ENCODE data around the gene FOXO3.

FOXO3 gene

DNA sequence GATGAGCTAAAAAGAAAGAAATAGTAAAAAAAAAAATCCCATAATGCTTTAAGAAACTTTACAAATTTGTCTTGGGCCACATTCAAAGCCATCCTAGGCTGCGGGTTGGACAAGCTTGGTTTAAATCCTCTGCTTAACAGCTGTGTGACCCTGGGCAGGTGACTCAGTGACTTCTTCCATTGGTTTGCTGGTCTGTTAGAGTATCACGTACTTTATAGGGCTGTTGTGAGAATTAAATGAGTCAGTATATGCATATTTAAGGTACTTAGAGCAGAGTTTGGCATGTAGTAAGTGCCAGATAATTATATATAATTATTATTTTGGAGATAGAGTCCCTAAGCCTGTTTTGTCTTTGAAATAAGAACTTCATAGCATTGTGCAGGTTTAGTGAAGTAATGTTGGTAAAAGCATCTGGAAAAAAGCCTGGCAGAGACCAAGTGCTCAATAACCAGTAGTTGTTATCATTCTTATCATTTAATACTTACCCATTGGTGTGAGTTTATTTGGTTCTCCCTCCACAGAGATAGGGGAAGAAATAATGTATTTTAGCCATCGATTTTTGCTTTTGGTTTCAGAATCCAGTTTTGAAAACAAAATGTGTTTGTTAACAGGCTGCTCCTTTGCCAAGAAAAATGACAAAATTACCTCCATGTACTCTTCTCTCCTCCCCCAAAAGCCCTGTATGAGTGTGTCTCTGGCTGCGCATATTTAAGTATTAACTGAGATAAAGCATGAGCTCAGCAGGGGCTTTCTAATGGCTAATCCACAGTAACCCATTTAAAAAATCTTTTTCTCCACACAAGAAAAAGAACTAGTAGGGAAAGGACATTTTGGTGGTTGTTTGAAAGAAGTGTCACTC lies 67.2 kb downstream of the FOXO3 start:
- no peak for DNase-seq (ENCODE audit: low read depth in 2 of 2)

DNA sequence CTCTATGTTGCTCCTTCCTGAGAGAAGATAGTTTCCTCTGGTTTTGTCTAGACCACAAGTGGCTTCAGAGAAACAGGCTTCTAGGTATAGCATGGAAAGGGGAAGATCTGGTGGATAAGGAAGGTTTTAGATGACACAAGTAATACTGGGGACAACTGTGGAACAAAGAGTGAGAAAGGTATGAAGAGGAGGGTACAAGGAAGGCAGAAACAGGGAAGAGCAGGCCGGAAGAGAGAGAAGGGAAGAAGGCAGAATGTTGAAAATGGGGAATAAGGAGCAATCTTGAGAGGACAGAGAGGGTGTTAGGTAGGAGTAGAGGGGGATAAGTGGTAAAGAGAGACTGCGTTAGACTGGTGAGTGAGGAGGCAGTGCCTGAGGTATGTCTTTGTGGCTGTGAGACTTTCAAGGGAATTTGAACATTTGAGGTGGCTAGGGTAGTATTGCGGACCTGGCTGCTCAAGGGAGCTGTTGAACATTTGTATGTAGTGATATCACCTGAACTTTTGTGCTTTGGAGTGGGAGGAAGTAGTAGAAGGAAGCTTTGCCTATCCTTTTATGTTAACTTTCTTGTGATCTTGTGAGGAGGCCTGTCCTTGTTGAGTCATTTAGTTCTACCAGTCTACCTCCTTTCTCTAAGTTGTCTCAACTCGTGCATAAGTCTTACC lies 69.5 kb downstream of the FOXO3 start:
- no peak for DNase-seq (ENCODE audit: low read depth in 2 of 2)

DNA sequence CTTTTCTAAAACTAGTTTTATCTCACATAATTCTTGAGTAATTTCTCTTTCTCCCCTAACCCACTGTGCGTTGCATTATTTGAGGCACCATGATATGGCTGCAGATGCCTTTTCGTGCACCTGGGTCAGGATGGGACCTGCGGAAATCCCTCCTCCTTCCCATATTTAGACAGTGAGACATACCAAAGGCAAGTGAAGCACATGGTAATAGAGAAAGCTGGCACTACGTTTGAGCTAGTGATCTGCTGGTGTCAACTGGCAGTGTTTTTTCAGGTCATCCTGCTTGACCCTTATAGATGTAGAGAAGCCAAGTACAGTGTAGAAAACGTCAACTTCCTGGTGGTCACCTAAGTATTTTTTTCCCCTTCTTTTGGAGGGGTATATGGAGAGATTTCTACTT lies 71.7 kb downstream of the FOXO3 start:
- DNase-seq (ENCODE audit: low read depth in 2 of 2), result no peak

DNA sequence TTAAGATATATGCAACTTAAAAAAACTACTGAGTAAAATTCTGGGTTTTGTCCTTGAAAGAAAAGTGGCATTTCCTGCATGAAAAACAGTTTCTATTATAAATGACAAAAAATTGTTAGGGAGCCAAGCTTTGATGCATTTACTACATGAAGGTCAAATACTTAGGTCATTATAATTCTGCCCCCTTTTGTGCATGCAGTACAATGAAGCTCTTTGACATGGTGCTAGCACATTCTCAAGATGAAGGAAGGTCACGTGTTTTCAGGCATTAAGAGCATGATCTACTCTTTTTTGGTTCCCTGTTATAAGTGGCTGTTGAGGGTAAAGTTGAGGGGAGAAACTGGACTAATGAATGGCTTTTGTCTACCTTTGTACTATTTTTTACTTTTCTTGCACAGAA lies 72.7 kb downstream of the FOXO3 start:
- DNase-seq (ENCODE audit: low read depth in 2 of 2), result no peak

DNA sequence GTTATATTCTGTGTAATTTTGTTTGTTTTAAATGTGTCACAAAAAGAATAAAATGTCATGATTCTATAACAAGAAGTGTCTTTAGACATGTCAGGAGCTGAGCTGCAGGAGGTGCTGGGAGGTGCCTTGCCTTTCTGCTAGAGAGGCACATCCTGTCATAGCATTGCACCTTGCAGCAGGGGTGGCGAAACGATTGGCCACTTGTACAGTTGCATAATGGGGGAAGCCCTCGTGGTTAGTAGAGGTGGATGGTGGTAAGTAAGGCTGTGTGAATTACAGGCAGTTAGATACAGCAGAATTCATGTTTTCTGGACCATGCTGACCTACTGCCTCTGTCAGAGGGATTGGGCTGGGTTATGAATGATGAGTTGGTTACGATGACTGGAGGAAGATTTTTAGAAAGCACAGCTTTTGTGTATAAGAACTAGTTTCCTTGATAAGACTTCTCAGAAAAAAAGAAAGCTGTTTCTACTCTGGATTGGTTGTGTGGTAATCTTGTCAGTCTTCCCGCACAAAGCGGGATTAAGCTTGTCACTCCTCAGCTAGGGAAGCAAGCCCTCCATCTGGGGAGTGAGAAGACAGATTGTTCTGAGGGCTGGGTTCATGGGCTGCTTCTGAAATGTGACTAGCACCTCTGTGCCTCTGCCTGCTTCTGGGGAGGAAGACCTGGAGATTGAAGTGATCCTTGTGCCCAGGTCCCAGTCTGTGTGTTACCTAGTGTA lies 74.9 kb downstream of the FOXO3 start:
- peak; percentile 6 to 22 for DNase-seq (ENCODE audit: low read depth in 2 of 2)

DNA sequence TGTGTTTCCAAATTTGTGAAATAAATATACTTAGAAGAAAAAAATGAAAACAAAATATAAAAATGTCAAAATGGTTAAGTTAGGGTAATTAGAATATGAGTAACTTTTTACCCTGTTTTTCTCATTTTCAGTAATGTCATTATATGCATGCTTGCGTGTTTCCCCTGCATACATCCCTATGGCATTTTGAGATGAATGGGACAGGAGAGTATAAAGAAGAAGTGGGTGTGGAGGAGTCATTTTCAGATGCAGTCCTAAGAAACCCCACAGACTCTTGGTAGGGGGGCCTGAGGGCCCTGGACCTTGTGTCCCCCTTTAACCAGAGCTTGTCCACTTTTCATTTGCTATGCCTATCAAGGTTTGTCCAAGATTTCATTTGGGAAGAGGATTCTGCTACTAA lies 77.2 kb downstream of the FOXO3 start:
- DNase-seq (ENCODE audit: low read depth in 2 of 2), result no peak

DNA sequence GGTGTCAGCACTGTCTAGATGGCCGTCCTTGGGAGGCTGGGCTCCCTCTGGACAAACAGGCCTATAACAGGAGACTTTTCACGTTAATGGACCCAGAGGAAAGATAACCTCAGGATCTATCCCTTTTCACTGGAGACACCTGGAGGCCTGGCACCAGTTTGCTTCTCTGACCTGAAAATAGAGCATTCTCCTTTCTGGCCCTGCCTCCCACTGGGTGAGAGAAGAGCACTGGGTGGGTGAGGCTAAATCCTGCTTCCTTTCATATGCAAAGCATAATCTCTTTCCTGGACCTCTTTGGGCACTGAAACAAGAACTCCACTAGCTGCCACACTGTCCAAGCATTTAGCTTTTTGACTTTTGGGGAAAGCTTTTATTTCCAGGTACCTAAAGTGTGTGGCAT lies 78.3 kb downstream of the FOXO3 start:
- DNase-seq (ENCODE audit: low read depth in 2 of 2), result no peak

DNA sequence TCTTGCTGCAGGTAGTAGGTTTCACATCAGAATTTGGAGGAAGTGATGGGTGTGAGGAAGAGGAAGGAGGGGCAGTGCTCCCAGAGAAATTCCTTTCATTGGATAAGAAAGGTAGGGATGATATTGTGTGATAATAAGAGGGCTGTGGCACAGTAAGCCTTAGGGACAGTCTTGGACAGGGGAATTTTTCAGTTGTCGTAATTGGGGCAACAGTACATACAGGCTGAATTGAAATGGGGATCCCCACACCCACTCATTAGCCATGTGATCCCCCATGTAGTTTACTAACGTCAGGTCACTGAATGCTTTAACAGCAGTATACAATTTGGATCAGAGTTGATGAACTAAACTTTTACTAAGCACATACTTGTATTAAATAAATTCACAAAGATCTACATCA lies 79.4 kb downstream of the FOXO3 start:
- DNase-seq (ENCODE audit: low read depth in 2 of 2), result no peak

DNA sequence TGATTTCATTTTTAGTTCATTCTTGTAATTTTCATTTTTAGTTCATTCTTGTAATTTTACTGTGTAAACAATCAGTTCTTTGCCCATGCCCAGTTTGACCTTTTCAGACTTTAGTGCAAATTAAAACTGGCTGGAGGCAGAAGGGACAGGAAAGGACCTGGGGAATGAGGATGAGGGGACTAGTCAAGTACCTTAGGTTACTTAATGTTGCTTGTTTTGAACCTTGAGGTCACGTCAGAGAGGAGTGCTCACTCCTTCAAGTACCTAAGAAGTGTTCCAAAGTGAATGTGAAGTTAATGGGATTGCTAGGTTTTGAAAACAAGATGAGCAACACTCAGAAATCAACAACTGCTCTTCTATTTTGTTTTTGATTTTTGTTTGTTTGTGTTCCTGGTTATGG lies 82.5 kb downstream of the FOXO3 start:
- no peak for DNase-seq (ENCODE audit: low read depth in 2 of 2)

DNA sequence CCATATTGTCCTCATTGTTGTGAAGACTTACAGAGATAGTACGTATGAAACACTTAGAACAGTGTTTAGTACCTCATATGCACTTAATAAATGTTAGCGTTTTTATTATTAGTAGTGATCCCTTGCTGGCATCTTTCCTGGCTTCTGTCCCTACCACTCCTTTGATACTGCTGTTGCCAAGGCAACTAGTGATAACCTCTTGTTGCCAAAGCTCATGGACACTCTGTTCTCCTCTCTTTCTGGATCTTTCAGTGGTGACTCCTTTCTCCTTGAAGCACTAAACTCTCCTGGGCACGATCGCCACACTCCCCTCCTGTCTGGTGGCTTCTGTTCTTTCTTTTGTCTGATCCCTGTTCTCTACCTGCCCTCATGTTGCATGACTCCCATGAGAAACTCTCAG lies 83.5 kb downstream of the FOXO3 start:
- DNase-seq (ENCODE audit: low read depth in 2 of 2), result no peak

DNA sequence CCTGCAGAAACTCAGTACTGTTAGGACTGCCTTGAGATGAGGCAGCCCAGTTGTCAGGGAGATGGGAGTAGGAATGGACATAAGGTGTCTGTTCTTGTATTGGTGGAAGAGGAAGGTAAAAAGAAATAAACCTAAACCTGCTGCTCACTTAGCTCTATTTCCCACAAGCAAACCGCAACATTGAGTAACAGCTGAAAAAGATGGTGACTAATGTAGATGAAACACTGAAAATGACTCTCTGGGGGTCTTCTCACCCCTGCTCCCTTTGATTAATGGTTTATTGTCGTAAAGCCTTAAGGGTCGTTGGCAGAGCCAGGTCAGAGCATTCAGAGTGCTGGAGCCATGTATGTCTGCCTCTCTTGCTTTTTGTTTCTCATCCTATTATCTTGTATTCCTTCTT lies 87.5 kb downstream of the FOXO3 start:
- DNase-seq (ENCODE audit: low read depth in 2 of 2), result no peak

DNA sequence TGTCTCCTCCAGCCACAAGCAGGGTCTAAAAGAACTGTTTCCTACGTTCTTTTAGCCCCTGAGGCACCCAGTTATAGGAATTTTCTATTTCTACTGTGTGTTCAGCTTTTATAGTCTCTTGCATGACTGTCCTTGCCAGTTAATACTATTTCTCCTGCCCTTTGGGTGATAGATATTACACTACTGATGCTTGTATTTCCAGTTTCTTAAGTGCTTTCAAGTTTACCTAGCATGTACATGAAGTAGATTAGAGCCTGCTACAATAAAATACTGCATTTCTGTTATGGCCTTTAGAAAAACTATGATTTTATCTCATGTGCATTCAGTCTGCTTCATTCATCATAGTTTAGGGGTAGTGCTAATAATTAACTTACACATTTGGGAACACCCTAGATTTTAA lies 89.6 kb downstream of the FOXO3 start:
- DNase-seq (ENCODE audit: low read depth in 2 of 2), result no peak

DNA sequence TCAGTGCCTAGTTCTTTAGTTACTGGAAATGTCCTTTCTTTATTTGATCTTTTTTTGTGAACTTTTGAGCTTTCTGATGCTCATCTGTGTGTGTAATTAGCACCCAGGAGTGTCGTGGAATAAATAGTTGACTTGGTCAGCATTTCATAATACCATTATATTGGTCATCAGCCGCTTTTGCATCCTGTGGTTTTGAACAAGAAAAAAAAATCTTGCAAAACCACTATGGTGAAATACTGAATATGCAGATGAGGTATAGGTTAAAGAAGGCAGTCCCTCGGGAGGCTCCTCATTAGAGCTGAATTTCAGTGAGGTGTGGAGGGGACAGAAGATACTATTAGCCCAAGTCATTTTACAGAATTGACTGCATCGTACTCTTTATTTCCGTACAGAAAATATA lies 90.1 kb downstream of the FOXO3 start:
- no peak for DNase-seq (ENCODE audit: low read depth in 2 of 2)

DNA sequence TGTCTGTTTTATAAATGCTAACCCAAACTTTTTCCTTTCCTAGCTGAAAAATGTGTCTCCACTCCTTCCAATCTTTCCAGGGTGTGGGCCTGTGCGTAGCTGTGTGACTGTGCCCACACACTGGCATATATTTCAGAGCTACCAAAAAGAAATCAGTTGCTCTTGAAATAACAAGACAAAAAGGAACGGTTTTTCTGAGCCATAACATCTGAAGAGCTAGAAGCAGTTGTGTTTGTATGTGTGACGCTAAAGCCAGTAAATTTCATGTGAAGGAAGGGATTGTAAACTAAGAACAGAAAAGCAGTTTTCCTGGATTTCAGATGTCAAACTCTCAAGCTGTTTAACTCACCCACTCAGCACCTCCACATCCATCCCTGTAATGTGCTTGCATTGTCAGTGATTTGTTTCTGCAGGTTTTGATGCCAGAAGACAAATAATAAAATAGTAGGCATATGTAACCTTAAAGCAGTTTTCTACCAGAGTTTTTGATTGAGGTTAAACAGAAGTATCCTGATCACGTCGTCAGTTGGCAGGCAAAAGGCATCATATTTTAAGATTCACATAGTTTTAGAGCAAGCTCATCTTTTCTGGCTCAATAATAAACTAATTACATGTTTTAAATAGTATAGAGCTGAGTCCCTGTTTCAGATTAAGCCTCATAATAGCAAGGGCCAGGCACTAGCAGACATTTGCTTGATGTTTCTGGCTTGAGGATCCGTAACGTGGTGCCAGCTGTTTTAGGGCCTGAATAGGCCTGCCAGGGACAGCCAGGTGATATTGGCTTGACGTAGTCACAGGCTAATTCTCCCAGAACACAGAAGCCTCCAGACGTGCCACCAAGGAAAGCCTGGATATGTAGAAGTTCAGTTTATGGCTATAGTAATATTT lies 90.9 kb downstream of the FOXO3 start:
- DNase-seq (ENCODE audit: low read depth in 2 of 2), result no peak

DNA sequence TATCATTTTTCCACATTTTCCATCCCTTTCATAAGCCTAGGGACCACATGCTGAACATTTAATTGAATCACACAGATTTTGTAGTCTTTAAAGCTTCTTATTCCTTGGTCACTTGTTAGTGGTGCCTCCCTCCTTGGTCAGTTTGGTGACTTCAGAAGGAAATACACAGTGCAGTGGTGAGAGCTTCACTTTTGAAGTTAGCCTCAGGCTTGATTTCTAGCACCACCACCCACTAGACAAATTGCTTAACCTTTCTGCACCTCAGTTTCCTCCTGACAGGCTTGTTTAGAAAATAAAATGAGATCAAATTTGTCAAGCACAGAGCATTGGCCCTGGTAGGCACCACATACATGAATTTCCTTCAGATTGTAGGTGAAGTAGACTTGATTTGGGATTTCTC lies 91.7 kb downstream of the FOXO3 start:
- DNase-seq (ENCODE audit: low read depth in 2 of 2), result no peak

DNA sequence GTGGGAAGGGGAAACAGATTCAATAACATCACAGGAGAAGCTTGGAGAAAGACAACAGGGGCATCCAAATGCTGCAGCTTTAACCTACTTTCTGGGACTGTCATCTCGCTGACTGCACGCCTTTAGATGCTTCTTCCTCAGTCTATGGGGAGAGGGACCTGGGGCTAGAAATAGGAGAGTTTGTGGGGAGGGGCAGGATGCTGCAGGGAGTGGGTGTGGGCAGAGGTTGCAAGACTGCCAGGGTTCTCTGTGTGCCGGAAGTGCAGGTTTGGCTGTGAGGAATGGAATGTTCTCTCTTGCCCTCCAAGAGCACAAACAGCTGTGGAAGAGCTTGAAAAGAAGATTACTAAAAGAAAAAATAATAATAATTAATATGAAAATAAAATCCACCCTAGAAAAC lies 93.2 kb downstream of the FOXO3 start:
- no peak for DNase-seq (ENCODE audit: low read depth in 2 of 2)

DNA sequence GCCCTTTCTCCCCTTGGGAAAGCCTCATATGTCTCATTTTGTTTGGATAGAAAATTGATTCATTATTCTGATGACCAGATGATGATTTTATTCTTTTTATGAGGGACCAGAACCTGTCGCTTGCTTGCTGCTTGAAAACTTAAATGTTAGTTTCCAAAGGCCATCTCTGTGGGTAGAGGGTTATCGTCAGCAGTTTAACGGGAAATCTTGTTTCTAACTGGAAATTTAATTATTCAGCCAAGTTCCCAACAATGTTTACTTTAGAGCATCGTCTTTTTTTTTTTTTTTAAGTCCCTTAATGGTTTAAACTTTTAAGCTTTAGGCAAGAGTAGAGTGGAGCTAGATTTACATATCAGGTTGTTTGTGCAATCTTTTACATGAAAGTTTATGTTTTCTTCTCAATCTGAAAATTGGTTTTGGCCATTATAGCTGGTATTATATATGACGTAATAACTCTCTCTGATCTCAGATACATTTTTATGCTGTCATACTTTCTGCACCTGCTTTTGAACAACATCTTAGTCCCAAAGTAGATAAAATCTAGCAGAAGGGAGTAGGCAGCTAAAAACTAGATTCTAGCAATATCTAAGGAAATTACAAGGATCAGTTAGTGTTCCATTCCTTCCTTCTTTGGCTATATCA lies 93.9 kb downstream of the FOXO3 start:
- no peak for DNase-seq (ENCODE audit: low read depth in 2 of 2)

DNA sequence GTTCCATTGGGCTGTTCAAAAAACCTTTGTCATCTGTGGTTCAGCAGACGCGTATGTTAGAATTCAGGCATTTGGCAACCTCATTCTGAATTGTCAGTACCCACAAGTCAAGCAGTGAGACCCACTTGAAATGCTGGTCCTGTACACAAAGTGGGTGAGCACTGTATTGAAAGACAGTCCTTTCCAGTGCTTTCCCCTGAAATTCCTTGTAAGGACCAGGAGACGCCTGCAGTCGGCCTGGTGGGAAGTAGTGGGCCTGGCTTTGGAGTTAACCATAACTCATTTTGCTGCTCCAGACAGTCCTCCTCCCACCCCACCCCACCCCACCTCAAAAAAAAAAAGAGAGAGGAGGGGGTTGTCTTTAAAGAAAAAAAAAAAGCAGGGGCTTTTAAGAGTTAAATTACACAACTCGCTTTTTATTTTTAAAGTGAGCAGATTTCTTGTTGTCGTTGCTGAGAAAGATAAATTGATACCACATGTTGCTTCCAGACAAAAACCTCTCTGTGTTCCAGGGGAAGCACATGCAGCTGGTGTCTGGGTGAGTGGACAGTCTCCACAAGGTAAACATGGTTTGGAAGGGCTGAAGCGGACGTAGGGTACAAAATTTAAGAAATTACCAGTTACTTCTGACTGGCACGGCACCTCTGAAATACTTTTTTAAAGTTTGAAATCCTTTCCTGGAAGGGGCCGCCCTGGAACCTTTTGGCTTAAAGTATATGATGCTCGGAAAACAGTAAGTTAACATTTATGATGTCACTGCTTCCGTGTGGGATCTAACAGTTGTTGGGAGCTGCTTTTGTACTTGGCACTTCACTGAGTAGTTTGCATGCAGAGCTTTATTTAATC lies 95.3 kb downstream of the FOXO3 start:
- DNase-seq (ENCODE audit: low read depth in 2 of 2), result no peak

DNA sequence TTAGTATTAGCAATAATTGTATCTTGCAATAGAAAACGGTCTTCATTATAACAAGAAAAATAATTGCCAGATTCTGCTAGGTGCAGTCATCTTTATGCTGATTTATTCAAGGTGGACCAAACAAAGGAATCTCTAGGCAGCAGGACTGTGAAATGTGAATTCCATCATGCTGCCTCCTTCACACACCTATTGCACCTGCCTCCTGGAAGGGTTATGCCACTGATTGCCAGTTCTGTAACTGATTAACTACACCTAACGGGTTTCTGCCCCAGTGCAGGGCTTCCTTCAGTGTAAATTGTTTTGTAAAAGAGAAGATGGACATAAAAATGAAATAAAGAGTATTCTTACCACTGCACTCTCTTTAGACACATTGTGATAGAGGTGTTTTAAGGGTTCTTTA lies 96.1 kb downstream of the FOXO3 start:
- DNase-seq (ENCODE audit: low read depth in 2 of 2), result no peak

DNA sequence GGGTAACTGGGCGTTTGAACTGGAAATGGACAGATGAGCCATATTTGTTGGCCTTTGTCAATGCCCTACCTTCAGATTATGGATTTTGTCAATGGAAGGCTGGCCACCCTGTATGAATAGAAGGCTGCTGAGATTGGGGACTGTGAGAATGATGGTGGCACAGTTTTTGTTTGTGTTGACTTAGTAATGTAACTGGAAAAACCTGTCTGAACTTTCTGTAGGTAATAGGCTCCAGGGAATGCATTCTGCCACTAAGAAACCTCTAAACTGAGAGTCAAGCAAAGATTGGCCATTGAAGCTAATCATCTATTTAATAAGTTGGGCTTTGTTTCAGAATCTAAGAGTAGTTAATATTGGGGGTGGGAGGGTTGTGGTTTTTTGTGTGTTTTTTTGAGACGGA lies 97.5 kb downstream of the FOXO3 start:
- no peak for DNase-seq (ENCODE audit: low read depth in 2 of 2)
